Parathyroid adenoma (tissue), 2 donors: ENCODE measurements around the gene VWA8.
"Not testable (repeated sequence)": the region's sequence is repeated elsewhere in the genome, so short reads cannot be mapped to it uniquely, and the experiment has no call there.

Experiments used
- H2AFZ ChIP-seq: fragments of 300-600 bp; sonication (generic); one replicate; pipeline ENCODE4 v1.7.0; 2017; ENCODE audit warnings: antibody characterized with exemption, mild to moderate bottlenecking
- H3K27ac ChIP-seq: fragments of 300-600 bp; sonication (generic); one replicate; pipeline ENCODE4 v1.7.0; 2017
- H3K27me3 ChIP-seq: fragments of 300-600 bp; sonication (generic); one replicate; pipeline ENCODE4 v1.7.0; 2017; ENCODE audit warnings: low read length; ENCODE audit not compliant: control insufficient read depth, insufficient read depth
- H3K36me3 ChIP-seq: fragments of 300-600 bp; sonication (generic); one replicate; pipeline ENCODE4 v1.7.0; 2017; ENCODE audit warnings: low read length; ENCODE audit not compliant: control insufficient read depth, insufficient read depth
- H3K4me1 ChIP-seq: fragments of 300-600 bp; sonication (generic); one replicate; pipeline ENCODE4 v1.7.0; 2017; ENCODE audit warnings: control low read depth
- H3K4me2 ChIP-seq: fragments of 300-600 bp; sonication (generic); one replicate; pipeline ENCODE4 v1.7.0; 2017; ENCODE audit warnings: low read length
- H3K4me3 ChIP-seq: fragments of 300-600 bp; sonication (generic); one replicate; pipeline ENCODE4 v1.7.0; 2017; ENCODE audit warnings: low read depth, low read length
- H3K79me2 ChIP-seq: fragments of 300-600 bp; sonication (generic); one replicate; pipeline ENCODE4 v1.7.0; 2017; ENCODE audit warnings: control low read depth
- H3K9ac ChIP-seq: fragments of 300-600 bp; sonication (generic); one replicate; pipeline ENCODE4 v1.7.0; 2017; ENCODE audit warnings: mild to moderate bottlenecking
- H3K9me3 ChIP-seq: fragments of 300-600 bp; sonication (generic); one replicate; pipeline ENCODE4 v1.7.0; 2017; ENCODE audit warnings: low read length; ENCODE audit not compliant: control insufficient read depth
- TF ChIP-seq, protein P1 (sequence below): fragments of 300-600 bp; sonication (generic); IDR thresholded peaks from one replicate; pipeline ENCODE4 v1.7.0; 2017; ENCODE audit warnings: antibody characterized with exemption, mild to moderate bottlenecking
- donor health status: primary hyperparathyroidism.

Gene VWA8

DNA sequence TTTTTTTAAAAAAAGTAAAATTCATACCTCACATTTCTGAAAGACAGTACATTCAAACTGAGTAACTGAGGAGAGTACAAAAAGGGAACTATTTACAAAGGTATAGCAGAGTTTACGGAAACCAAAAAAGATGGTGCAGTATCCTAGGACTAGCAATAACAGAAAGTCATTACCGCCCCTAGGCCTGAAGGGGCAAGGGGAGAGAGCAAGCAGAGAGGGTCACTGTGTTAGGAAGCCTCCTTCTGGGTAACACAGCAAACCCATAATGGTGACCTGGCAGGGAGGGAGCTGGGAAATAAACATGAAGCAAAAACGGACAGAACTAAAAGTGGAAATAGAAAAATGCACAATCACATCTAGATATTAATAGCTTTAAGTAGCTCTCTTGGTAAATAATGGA is 8.2 kb downstream of the VWA8 start:
- H3K4me3 ChIP-seq: no peak overlapping the region
- H3K27ac ChIP-seq: no peak overlapping the region
- TF ChIP-seq, protein P1, sequence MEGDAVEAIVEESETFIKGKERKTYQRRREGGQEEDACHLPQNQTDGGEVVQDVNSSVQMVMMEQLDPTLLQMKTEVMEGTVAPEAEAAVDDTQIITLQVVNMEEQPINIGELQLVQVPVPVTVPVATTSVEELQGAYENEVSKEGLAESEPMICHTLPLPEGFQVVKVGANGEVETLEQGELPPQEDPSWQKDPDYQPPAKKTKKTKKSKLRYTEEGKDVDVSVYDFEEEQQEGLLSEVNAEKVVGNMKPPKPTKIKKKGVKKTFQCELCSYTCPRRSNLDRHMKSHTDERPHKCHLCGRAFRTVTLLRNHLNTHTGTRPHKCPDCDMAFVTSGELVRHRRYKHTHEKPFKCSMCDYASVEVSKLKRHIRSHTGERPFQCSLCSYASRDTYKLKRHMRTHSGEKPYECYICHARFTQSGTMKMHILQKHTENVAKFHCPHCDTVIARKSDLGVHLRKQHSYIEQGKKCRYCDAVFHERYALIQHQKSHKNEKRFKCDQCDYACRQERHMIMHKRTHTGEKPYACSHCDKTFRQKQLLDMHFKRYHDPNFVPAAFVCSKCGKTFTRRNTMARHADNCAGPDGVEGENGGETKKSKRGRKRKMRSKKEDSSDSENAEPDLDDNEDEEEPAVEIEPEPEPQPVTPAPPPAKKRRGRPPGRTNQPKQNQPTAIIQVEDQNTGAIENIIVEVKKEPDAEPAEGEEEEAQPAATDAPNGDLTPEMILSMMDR: no peak

DNA sequence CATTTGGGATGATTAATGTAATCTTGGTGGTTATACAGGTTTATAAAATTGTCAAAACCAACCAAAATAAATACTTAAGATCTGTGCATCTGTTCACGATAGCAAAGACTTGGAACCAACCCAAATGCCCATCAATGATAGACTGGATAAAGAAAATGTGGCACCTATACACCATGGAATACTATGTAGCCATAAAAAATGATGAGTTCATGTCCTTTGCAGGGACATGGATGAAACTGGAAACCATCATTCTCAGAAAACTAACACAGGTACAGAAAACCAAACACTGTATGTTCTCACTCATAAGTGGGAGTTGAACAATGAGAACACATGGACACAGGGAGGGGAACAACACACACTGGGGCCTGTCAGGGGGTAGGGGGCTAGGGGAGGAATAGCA is 11.8 kb downstream of the VWA8 start:
- not testable (repeated sequence) for H3K27me3 ChIP-seq, H3K9ac ChIP-seq, H3K4me3 ChIP-seq, H3K4me1 ChIP-seq, H2AFZ ChIP-seq, H3K79me2 ChIP-seq, H3K9me3 ChIP-seq, H3K4me2 ChIP-seq, H3K36me3 ChIP-seq, H3K27ac ChIP-seq

More for the DNA sequence above, 8.2 kb downstream of the VWA8 start:
- H2AFZ ChIP-seq: no peak overlapping the region
- H3K4me1 ChIP-seq: no peaks in the 10 kb centered on the region
- no peaks in the 10 kb centered on the region for H3K27me3 ChIP-seq
- H3K9ac ChIP-seq: no peak overlapping the region
- H3K36me3 ChIP-seq: no peaks in the 10 kb centered on the region
- H3K9me3 ChIP-seq: no peaks in the 10 kb centered on the region
- H3K79me2 ChIP-seq: no peaks in the 10 kb centered on the region
- H3K4me2 ChIP-seq: no peak overlapping the region

DNA sequence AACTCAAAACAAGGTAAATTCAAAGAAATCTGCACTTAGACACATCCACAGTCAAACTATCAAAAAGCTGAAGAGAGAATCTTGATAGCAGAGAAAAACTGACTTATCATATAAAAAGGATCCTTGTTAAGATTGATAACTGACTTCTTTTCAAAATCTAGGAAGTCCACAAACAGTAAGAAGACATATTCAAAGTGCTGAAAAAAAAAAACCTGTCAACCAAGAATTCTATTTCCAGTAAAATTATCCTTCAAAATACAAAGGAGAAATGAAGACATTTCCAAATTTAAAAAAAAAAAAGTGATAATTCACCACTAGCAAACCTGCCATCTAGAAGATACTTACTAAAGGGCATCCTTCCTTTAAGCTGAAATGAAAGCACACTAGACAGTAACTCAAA is 15.0 kb downstream of the VWA8 start:
- Histone ChIP-seq H3K9me3 (no peaks in the 10 kb centered on the region), H3K27ac (no peak overlapping the region), H3K36me3 (no peaks in the 10 kb centered on the region), H3K4me2 (no peak overlapping the region), H3K27me3 (no peaks in the 10 kb centered on the region), H3K79me2 (peaks cover 5% of the 10 kb centered on the region), H3K4me3 (no peak overlapping the region), H3K4me1 (no peaks in the 10 kb centered on the region), H2AFZ (no peak overlapping the region), H3K9ac (no peak overlapping the region)
- TF ChIP-seq, protein P1: no peak

DNA sequence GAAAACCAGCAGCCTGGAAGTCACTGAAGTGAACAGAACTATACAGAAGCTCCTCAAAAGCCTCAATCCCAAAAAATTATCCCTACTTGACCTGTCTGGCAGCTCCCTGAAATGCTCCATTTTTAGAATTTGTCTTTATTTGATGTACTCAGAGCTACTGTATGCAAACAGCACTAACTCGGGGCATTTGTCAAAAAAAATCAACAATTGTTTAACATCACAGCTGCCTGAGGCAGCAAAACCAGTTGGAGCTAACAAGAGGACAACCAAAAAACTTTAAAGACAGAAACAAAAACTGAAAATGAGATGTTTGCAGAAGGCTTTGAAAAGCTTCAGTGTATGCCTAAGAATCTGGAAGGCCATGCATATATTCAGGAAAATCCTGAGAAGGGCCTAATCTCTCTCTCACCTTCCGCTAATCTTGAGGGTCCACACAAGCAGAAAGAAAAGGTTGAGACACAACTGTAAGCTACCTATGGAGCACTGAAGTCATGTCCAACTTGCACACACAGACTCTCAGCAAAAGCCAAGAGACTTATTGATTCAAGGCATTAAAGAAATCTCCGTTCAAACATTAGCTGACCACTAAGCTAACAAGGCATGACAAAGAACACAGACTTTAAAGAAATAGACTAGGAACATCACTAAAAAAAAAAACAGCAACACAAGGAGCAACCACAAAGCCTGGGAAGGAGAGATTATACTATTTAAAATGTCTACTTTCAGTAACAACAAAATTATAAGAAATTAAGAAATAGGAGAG is 16.1 kb downstream of the VWA8 start:
- no peaks in the 10 kb centered on the region for H3K36me3 ChIP-seq
- TF ChIP-seq, protein P1: no peak
- no peaks in the 10 kb centered on the region for H3K9me3 ChIP-seq
- H3K27me3 ChIP-seq: no peaks in the 10 kb centered on the region
- no peak overlapping the region for H2AFZ ChIP-seq
- no peak overlapping the region for H3K9ac ChIP-seq
- H3K4me2 ChIP-seq: no peak overlapping the region
- H3K79me2 ChIP-seq: peaks cover 5% of the 10 kb centered on the region
- H3K4me1 ChIP-seq: no peaks in the 10 kb centered on the region
- no peak overlapping the region for H3K4me3 ChIP-seq
- H3K27ac ChIP-seq: no peak overlapping the region

DNA sequence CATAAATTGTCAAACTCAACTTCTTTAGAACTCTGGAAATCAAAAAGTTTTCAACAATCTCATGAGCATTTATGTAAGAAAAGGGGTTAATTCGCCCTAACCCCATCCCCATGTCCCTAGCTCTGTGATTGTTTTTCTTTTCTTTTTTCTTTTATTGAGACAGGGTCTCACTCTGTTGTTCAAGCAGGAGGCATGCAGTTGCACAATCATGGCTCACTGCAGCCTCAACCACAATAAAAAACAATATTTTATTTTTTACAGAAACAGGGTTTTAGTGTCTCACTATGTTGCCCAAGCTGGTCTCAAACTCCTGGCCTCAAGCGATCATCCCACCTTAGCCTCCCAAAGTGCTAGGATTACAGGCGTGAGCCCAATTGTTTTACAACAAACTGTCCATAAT is 16.7 kb downstream of the VWA8 start:
- H3K79me2 ChIP-seq: peaks cover 5% of the 10 kb centered on the region
- no peak overlapping the region for H3K27ac ChIP-seq
- TF ChIP-seq, protein P1: no peak

More for the DNA sequence above, 16.7 kb downstream of the VWA8 start:
- no peaks in the 10 kb centered on the region for H3K9me3 ChIP-seq
- H3K9ac ChIP-seq: no peak overlapping the region
- H3K4me1 ChIP-seq: no peaks in the 10 kb centered on the region
- H3K4me3 ChIP-seq: no peak overlapping the region
- H3K4me2 ChIP-seq: no peak overlapping the region
- H2AFZ ChIP-seq: no peak overlapping the region
- no peaks in the 10 kb centered on the region for H3K27me3 ChIP-seq
- no peaks in the 10 kb centered on the region for H3K36me3 ChIP-seq
